ENCODE data around the gene GNG14. TPM values are rescaled to one million over a fixed set of nuclear protein-coding genes. Genes with fewer than 3 reads are reported as not detected.
A peak's percentile ranks its signal among the peaks of the same experiment; 100 is the strongest.
"Not testable (repeated sequence)": the region's sequence is repeated elsewhere in the genome, so short reads cannot be mapped to it uniquely, and the experiment has no call there.

The GNG14 gene
- total and polyA plus RNA-seq, 2 experiments from 2014 or later, result not detected

DNA sequence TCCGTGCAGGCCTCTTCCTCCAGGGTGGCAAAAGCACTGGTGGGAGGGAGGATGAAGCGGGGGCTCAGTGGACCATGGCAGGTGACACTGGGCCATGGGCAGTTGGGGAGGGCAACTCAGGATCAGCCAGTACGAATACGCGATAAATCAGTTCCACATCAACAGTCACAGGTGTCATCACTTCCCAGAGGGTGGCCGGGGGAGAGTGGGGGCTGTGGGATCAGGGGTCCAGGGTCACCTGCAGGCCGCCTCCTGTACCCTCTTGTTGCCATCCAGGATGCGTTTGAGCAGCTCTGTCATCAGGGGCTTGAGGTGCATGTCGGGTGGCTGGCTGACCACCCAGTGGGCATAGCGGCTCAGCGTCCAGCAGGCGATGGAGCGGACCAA, 18.5 kb downstream of the GNG14 start:
- Histone ChIP-seq H4K20me1 (ENCODE audit: insufficient read depth, poor library complexity, severe bottlenecking) (no peaks in the 10 kb centered on the region), H3K36me3 (replicated peaks; ENCODE audit: insufficient read depth, low read depth) (no peaks in the 10 kb centered on the region), H3K27me3 (no peaks in the 10 kb centered on the region), H3K4me1 (ENCODE audit: insufficient read depth) (no peaks in the 10 kb centered on the region), H3K4me2 (no peak overlapping the region), H2AFZ (no peak overlapping the region), H3K79me2 (peaks cover 5% of the 10 kb centered on the region), H3K27ac (no peak overlapping the region), H3K9me3 (ENCODE audit: low read depth) (no peaks in the 10 kb centered on the region), H3K4me3 (no peak overlapping the region), H3K9me2 (replicated peaks; ENCODE audit: insufficient read depth) (no peaks in the 10 kb centered on the region)
- DNase-seq (ENCODE audit: low spot score), result no peak
- 97% methylated on average over 13 of the region's 13 CpGs for WGBS (ENCODE audit: low lambda C conversion rate, missing lambda C conversion rate)
- TF ChIP-seq EZH2phosphoT487 (IDR thresholded peaks at IDR 0.05; ENCODE audit: low read depth, severe bottlenecking, unreplicated experiment) (no peak), EZH2 (IDR thresholded peaks at IDR 0.05; ENCODE audit: borderline replicate concordance) (no peak)
- TF ChIP-seq, protein P1, sequence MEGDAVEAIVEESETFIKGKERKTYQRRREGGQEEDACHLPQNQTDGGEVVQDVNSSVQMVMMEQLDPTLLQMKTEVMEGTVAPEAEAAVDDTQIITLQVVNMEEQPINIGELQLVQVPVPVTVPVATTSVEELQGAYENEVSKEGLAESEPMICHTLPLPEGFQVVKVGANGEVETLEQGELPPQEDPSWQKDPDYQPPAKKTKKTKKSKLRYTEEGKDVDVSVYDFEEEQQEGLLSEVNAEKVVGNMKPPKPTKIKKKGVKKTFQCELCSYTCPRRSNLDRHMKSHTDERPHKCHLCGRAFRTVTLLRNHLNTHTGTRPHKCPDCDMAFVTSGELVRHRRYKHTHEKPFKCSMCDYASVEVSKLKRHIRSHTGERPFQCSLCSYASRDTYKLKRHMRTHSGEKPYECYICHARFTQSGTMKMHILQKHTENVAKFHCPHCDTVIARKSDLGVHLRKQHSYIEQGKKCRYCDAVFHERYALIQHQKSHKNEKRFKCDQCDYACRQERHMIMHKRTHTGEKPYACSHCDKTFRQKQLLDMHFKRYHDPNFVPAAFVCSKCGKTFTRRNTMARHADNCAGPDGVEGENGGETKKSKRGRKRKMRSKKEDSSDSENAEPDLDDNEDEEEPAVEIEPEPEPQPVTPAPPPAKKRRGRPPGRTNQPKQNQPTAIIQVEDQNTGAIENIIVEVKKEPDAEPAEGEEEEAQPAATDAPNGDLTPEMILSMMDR (IDR thresholded peaks at IDR 0.05; ENCODE audit: poor library complexity), result no peak

DNA sequence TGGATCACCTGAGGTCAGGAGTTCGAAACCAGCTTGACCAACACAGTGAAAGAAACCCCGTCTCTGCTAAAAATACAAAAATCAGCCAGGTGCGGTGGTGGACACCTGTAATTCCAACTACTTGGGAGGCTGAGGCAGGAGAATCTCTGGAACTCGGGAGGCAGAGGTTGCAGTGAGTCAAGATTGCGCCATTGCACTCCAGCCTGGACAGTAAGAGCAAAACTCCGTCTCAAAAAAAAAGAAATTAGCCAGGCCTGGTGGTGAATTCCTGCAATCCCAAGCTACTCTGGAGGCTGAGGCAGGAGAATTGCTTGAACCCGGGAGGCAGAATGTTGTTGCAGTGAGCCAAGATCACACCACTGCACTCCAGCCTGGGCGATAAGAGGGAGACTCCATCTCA, 20.8 kb downstream of the GNG14 start:
- Histone ChIP-seq H3K4me1 (ENCODE audit: insufficient read depth) (no peaks in the 10 kb centered on the region), H3K9me2 (replicated peaks; ENCODE audit: insufficient read depth) (no peaks in the 10 kb centered on the region), H3K4me3 (no peak overlapping the region), H3K4me2 (no peak overlapping the region), H3K27ac (no peak overlapping the region), H3K79me2 (peaks cover 8% of the 10 kb centered on the region), H3K27me3 (no peaks in the 10 kb centered on the region), H4K20me1 (ENCODE audit: insufficient read depth, poor library complexity, severe bottlenecking) (no peaks in the 10 kb centered on the region), H3K36me3 (replicated peaks; ENCODE audit: insufficient read depth, low read depth) (no peaks in the 10 kb centered on the region), H3K9me3 (ENCODE audit: low read depth) (no peaks in the 10 kb centered on the region), H2AFZ (no peak overlapping the region)
- WGBS (ENCODE audit: low lambda C conversion rate, missing lambda C conversion rate), result over 99% methylated on average over 8 of the region's 8 CpGs
- TF ChIP-seq, protein P1 (IDR thresholded peaks at IDR 0.05; ENCODE audit: poor library complexity), result no peak
- TF ChIP-seq EZH2phosphoT487 (IDR thresholded peaks at IDR 0.05; ENCODE audit: low read depth, severe bottlenecking, unreplicated experiment), result no peak
- TF ChIP-seq EZH2 (IDR thresholded peaks at IDR 0.05; ENCODE audit: borderline replicate concordance), result no peak
- no peak for DNase-seq (ENCODE audit: low spot score)

DNA sequence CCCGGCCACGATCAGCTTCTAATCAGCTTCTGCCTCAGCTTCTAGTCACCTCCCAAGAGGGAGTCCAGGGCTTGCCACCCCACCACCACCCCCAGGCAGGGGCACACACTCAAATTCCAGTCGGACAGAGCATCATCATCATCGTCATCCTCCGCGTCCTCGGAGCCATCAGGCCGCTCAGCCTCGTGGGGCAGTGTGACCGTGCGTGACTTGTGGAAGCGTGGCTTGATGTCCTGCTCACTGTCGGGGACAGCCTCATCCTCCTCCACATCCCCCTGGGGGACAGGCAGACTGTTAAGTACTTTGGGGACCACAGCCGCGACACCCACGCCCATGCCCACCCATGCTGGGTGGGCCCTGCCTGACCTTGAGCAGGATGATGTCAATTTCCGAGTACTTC, 23.4 kb downstream of the GNG14 start:
- TF ChIP-seq EZH2 (IDR thresholded peaks at IDR 0.05; ENCODE audit: borderline replicate concordance), result no peak
- TF ChIP-seq EZH2phosphoT487 (IDR thresholded peaks at IDR 0.05; ENCODE audit: low read depth, severe bottlenecking, unreplicated experiment), result no peak
- TF ChIP-seq, protein P1 (IDR thresholded peaks at IDR 0.05; ENCODE audit: poor library complexity), result no peak
- no peak for DNase-seq (ENCODE audit: low spot score)
- Histone ChIP-seq H3K4me3 (no peak overlapping the region), H3K4me2 (no peak overlapping the region), H3K36me3 (replicated peaks; ENCODE audit: insufficient read depth, low read depth) (no peaks in the 10 kb centered on the region), H3K9me2 (replicated peaks; ENCODE audit: insufficient read depth) (no peaks in the 10 kb centered on the region), H3K27me3 (no peaks in the 10 kb centered on the region), H3K79me2 (peaks cover 14% of the 10 kb centered on the region), H3K9me3 (ENCODE audit: low read depth) (no peaks in the 10 kb centered on the region), H3K27ac (no peak overlapping the region), H4K20me1 (ENCODE audit: insufficient read depth, poor library complexity, severe bottlenecking) (no peaks in the 10 kb centered on the region), H3K4me1 (ENCODE audit: insufficient read depth) (no peaks in the 10 kb centered on the region), H2AFZ (no peak overlapping the region)
- 97% methylated on average over 17 of the region's 17 CpGs for WGBS (ENCODE audit: low lambda C conversion rate, missing lambda C conversion rate)

DNA sequence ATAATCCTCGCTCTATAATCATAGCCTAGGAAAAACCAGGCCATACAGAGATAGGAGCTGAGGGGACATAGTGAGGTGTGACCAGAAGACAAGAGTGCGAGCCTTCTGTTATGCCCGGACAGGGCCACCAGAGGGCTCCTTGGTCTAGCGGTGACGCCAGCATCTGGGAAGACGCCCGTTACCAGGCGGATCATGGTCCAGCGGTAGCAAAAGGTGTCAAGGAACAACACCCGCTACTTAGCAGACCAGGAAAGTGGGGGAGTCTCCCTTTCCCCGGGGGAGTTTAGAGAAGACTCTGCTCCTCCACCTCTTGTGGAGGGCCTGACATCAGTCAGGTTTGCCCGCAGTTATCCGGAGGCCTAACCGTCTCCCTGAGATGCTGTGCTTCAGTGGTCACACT, 24.3 kb downstream of the GNG14 start:
- H3K4me3 ChIP-seq; H2AFZ ChIP-seq; H3K4me1 ChIP-seq (ENCODE audit: insufficient read depth); H3K27ac ChIP-seq; H3K9me2 ChIP-seq (replicated peaks; ENCODE audit: insufficient read depth); H3K36me3 ChIP-seq (replicated peaks; ENCODE audit: insufficient read depth, low read depth); H4K20me1 ChIP-seq (ENCODE audit: insufficient read depth, poor library complexity, severe bottlenecking); H3K4me2 ChIP-seq; DNase-seq (ENCODE audit: low spot score); H3K9me3 ChIP-seq (ENCODE audit: low read depth); H3K27me3 ChIP-seq: not testable (repeated sequence)
- WGBS (ENCODE audit: low lambda C conversion rate, missing lambda C conversion rate), result 64% methylated on average over 13 of the region's 14 CpGs
- peaks cover 20% of the 10 kb centered on the region for H3K79me2 ChIP-seq
- TF ChIP-seq, protein P1 (IDR thresholded peaks at IDR 0.05; ENCODE audit: poor library complexity), result peak; percentile 38

DNA sequence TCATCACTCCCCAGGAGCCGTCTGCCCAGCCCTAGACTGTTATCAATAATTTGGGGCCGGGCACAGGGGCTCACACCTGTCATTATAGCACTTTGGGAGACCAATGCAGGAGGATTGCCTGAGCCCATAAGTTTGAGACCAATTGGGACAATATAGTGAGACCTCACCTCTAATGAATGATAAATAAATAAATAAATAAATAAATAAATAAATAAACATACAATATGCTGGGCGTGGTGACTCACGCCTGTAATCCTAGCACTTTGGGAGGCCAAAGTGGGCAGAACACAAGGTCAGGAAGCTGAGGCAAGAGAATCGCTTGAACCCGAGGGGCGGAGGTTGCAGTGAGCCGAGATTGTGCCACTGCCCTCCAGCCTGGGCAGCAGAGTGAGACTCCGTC, 25.5 kb downstream of the GNG14 start:
- not testable (repeated sequence) for H3K36me3 ChIP-seq (replicated peaks; ENCODE audit: insufficient read depth, low read depth); H4K20me1 ChIP-seq (ENCODE audit: insufficient read depth, poor library complexity, severe bottlenecking); H3K4me1 ChIP-seq (ENCODE audit: insufficient read depth); H3K27me3 ChIP-seq; H3K9me3 ChIP-seq (ENCODE audit: low read depth); H2AFZ ChIP-seq; H3K9me2 ChIP-seq (replicated peaks; ENCODE audit: insufficient read depth); H3K4me3 ChIP-seq; DNase-seq (ENCODE audit: low spot score); H3K27ac ChIP-seq; H3K4me2 ChIP-seq
- WGBS (ENCODE audit: low lambda C conversion rate, missing lambda C conversion rate), result 98% methylated on average over 9 of the region's 9 CpGs
- H3K79me2 ChIP-seq, result peaks cover 28% of the 10 kb centered on the region

All from hepatocyte (in vitro differentiated cells).